ENCODE data around the gene USP9X. TPM values are rescaled to one million over a fixed set of nuclear protein-coding genes. Genes with fewer than 3 reads are reported as not detected.

Gene USP9X
- total RNA-seq, 1 experiment from 2014 or later, result 163 TPM

- Mint-ChIP-seq H3K27me3 (ENCODE audit: low read depth) (no peaks in the 10 kb centered on the region), H3K9me3 (no peaks in the 10 kb centered on the region), H3K36me3 (no peaks in the 10 kb centered on the region), H3K4me1 (peaks cover 27% of the 10 kb centered on the region), H3K4me3 (no peak overlapping the region), H3K27ac (no peak overlapping the region)
- DNase-seq (ENCODE audit: low spot score) (no peak), ATAC-seq (no peak)
- POLR2A ChIA-PET, result interaction anchor here (0.7 kb wide), 1 partner anchor 257 kb away, joined by 5 read pairs; no protein-coding TSS in a partner anchor
- TF ChIP-seq, protein P1, sequence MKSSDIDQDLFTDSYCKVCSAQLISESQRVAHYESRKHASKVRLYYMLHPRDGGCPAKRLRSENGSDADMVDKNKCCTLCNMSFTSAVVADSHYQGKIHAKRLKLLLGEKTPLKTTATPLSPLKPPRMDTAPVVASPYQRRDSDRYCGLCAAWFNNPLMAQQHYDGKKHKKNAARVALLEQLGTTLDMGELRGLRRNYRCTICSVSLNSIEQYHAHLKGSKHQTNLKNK (CRISPR knock-in tag; IDR thresholded peaks at IDR 0.05), result no peak
- TF ChIP-seq E2F5 (CRISPR knock-in tag; IDR thresholded peaks at IDR 0.05), result no peak
- no peak for TF ChIP-seq NFATC4 (CRISPR knock-in tag; IDR thresholded peaks at IDR 0.05)
- TF ChIP-seq JUN (CRISPR knock-in tag; IDR thresholded peaks at IDR 0.05), result no peak
- TF ChIP-seq IRF1 (CRISPR knock-in tag; IDR thresholded peaks at IDR 0.05), result no peak
- no peak for TF ChIP-seq TEAD1 (CRISPR knock-in tag; IDR thresholded peaks at IDR 0.05)
- CTCF ChIA-PET, result no interaction called here
Measured at GRCh38 chrX:41043196-41043595, 42.0 kb upstream of the USP9X start.

GRCh38 chrX:41043674-41044345 lies 41.4 kb upstream of the USP9X start:
- Mint-ChIP-seq H3K36me3 (no peaks in the 10 kb centered on the region), H3K27ac (no peak overlapping the region), H3K9me3 (no peaks in the 10 kb centered on the region), H3K27me3 (ENCODE audit: low read depth) (no peaks in the 10 kb centered on the region), H3K4me1 (peaks cover 27% of the 10 kb centered on the region), H3K4me3 (no peak overlapping the region)
- ATAC-seq (no peak), DNase-seq (ENCODE audit: low spot score) (no peak)
- POLR2A ChIA-PET, result no interaction called here
- TF ChIP-seq ZNF138 (CRISPR knock-in tag; conservative IDR thresholded peaks at IDR 0.05) (no peak), FOXK1 (CRISPR knock-in tag; IDR thresholded peaks at IDR 0.05) (no peak), SP1 (CRISPR knock-in tag; conservative IDR thresholded peaks at IDR 0.05) (no peak), SMAD4 (CRISPR knock-in tag; IDR thresholded peaks at IDR 0.05) (no peak), ERG (CRISPR knock-in tag; IDR thresholded peaks at IDR 0.05) (no peak), GRHL2 (CRISPR knock-in tag; IDR thresholded peaks at IDR 0.05; ENCODE audit: insufficient replicate concordance, severe bottlenecking) (no peak), STAT6 (CRISPR knock-in tag; conservative IDR thresholded peaks at IDR 0.05; ENCODE audit: low read depth) (no peak), EMX1 (CRISPR knock-in tag; IDR thresholded peaks at IDR 0.05) (no peak), ZNF232 (CRISPR knock-in tag; IDR thresholded peaks at IDR 0.05) (no peak), FOXP1 (CRISPR knock-in tag; IDR thresholded peaks at IDR 0.05; ENCODE audit: borderline replicate concordance) (no peak)
- TF ChIP-seq, protein P2, sequence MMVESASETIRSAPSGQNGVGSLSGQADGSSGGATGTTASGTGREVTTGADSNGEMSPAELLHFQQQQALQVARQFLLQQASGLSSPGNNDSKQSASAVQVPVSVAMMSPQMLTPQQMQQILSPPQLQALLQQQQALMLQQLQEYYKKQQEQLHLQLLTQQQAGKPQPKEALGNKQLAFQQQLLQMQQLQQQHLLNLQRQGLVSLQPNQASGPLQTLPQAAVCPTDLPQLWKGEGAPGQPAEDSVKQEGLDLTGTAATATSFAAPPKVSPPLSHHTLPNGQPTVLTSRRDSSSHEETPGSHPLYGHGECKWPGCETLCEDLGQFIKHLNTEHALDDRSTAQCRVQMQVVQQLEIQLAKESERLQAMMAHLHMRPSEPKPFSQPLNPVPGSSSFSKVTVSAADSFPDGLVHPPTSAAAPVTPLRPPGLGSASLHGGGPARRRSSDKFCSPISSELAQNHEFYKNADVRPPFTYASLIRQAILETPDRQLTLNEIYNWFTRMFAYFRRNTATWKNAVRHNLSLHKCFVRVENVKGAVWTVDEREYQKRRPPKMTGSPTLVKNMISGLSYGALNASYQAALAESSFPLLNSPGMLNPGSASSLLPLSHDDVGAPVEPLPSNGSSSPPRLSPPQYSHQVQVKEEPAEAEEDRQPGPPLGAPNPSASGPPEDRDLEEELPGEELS (CRISPR knock-in tag; IDR thresholded peaks at IDR 0.05), result no peak
- TF ChIP-seq, protein P3, sequence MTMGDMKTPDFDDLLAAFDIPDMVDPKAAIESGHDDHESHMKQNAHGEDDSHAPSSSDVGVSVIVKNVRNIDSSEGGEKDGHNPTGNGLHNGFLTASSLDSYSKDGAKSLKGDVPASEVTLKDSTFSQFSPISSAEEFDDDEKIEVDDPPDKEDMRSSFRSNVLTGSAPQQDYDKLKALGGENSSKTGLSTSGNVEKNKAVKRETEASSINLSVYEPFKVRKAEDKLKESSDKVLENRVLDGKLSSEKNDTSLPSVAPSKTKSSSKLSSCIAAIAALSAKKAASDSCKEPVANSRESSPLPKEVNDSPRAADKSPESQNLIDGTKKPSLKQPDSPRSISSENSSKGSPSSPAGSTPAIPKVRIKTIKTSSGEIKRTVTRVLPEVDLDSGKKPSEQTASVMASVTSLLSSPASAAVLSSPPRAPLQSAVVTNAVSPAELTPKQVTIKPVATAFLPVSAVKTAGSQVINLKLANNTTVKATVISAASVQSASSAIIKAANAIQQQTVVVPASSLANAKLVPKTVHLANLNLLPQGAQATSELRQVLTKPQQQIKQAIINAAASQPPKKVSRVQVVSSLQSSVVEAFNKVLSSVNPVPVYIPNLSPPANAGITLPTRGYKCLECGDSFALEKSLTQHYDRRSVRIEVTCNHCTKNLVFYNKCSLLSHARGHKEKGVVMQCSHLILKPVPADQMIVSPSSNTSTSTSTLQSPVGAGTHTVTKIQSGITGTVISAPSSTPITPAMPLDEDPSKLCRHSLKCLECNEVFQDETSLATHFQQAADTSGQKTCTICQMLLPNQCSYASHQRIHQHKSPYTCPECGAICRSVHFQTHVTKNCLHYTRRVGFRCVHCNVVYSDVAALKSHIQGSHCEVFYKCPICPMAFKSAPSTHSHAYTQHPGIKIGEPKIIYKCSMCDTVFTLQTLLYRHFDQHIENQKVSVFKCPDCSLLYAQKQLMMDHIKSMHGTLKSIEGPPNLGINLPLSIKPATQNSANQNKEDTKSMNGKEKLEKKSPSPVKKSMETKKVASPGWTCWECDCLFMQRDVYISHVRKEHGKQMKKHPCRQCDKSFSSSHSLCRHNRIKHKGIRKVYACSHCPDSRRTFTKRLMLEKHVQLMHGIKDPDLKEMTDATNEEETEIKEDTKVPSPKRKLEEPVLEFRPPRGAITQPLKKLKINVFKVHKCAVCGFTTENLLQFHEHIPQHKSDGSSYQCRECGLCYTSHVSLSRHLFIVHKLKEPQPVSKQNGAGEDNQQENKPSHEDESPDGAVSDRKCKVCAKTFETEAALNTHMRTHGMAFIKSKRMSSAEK (CRISPR knock-in tag; IDR thresholded peaks at IDR 0.05; ENCODE audit: borderline replicate concordance), result no peak
- CTCF ChIA-PET, result interaction anchor here (0.6 kb wide), 1 partner anchor 73 kb away, joined by 5 read pairs; no protein-coding TSS in a partner anchor
